HepG2 (cell line): ENCODE results near the gene AP1M1. TPM values are rescaled to one million over a fixed set of nuclear protein-coding genes. Genes with fewer than 3 reads are reported as not detected.

Experiments used
- ARID4A ChIP-seq: sonication (generic); formaldehyde crosslinking; IDR thresholded peaks from 2 replicates; pipeline ENCODE4 v1.5.0; 2020; ENCODE audit warnings: mild to moderate bottlenecking, missing genetic modification reagents, borderline replicate concordance
- ATF7-NPFF ChIP-seq: sonication (generic); formaldehyde crosslinking; IDR thresholded peaks from 2 replicates; pipeline ENCODE4 v1.8.1; 2023; ENCODE audit warnings: mild to moderate bottlenecking, low read depth, missing genetic modification reagents, moderate library complexity
- CCAR2 ChIP-seq: fragments of 200-400 bp; formaldehyde crosslinking; optimal IDR thresholded peaks from 2 replicates; pipeline ENCODE3; 2018; ENCODE audit warnings: low read depth, mild to moderate bottlenecking, low read length, moderate library complexity
- ELF1 ChIP-seq: sonication (generic); formaldehyde crosslinking; IDR thresholded peaks from 2 replicates; pipeline ENCODE4 v1.4.0; 2020; ENCODE audit warnings: missing genetic modification reagents
- GATAD2A ChIP-seq: IDR thresholded peaks from 2 replicates; pipeline ENCODE4 v1.6.1; 2016
- HDAC1 ChIP-seq: sonication (generic); formaldehyde crosslinking; IDR thresholded peaks from 2 replicates; pipeline ENCODE4 v1.5.1; 2020; ENCODE audit warnings: mild to moderate bottlenecking, missing genetic modification reagents
- HIC2 ChIP-seq: sonication (generic); formaldehyde crosslinking; IDR thresholded peaks from 2 replicates; pipeline ENCODE4 v1.9.0; 2022; ENCODE audit warnings: low read depth, missing genetic modification reagents
- HNRNPL ChIP-seq: fragments of 200-400 bp; formaldehyde crosslinking; IDR thresholded peaks from 2 replicates; pipeline ENCODE4 v1.6.1; 2017; ENCODE audit warnings: mild to moderate bottlenecking, low read depth, low read length
- MXD4 ChIP-seq: IDR thresholded peaks from 2 replicates; pipeline ENCODE4 v1.6.1; 2016; ENCODE audit warnings: mild to moderate bottlenecking, missing biosample characterization, missing genetic modification reagents
- PAX8 ChIP-seq: sonication (generic); formaldehyde crosslinking; IDR thresholded peaks from 2 replicates; pipeline ENCODE4 v1.8.0; 2022; ENCODE audit warnings: mild to moderate bottlenecking, missing genetic modification reagents, borderline replicate concordance
- SKI ChIP-seq: fragments of 450-650 bp; IDR thresholded peaks from one replicate; pipeline ENCODE4 v1.6.1; 2018; ENCODE audit warnings: mild to moderate bottlenecking; ENCODE audit not compliant: partially characterized antibody
- SMAD3 ChIP-seq: sonication (generic); formaldehyde crosslinking; IDR thresholded peaks from 2 replicates; pipeline ENCODE4 v1.4.0; 2020; ENCODE audit warnings: missing genetic modification reagents
- SMARCE1 ChIP-seq: fragments of 450-650 bp; IDR thresholded peaks from 2 replicates; pipeline ENCODE4 v1.6.1; 2017; ENCODE audit warnings: borderline replicate concordance
- SMC3 ChIP-seq: IDR thresholded peaks from 2 replicates; pipeline ENCODE4 v1.6.1; 2011; ENCODE audit warnings: low read length, improper control_type of control experiment
- TP53 ChIP-seq: sonication (generic); formaldehyde crosslinking; conservative IDR thresholded peaks from 2 replicates; pipeline ENCODE4 v1.4.0; 2020; ENCODE audit warnings: missing genetic modification reagents
- ZBTB21 ChIP-seq: sonication (generic); formaldehyde crosslinking; IDR thresholded peaks from 2 replicates; pipeline ENCODE4 v1.4.0; 2020; ENCODE audit warnings: missing genetic modification reagents
- ZBTB26 ChIP-seq: IDR thresholded peaks from 2 replicates; pipeline ENCODE4 v1.6.1; 2016; ENCODE audit warnings: missing compliant biosample characterization, missing genetic modification reagents, borderline replicate concordance
- ZBTB3 ChIP-seq: sonication (generic); formaldehyde crosslinking; IDR thresholded peaks from 2 replicates; pipeline ENCODE4 v1.4.0; 2020; ENCODE audit warnings: low read depth, mild to moderate bottlenecking, moderate library complexity, missing genetic modification reagents, borderline replicate concordance
- ZFY ChIP-seq: sonication (generic); formaldehyde crosslinking; IDR thresholded peaks from 2 replicates; pipeline ENCODE4 v1.4.0; 2020; ENCODE audit warnings: missing genetic modification reagents
- ZKSCAN8 ChIP-seq: IDR thresholded peaks from 2 replicates; pipeline ENCODE4 v1.6.1; 2016; ENCODE audit warnings: borderline replicate concordance, missing genetic modification reagents, missing compliant biosample characterization
- ZNF460 ChIP-seq: sonication (generic); formaldehyde crosslinking; IDR thresholded peaks from 2 replicates; pipeline ENCODE4 v1.5.1; 2020; ENCODE audit warnings: missing genetic modification reagents, mild to moderate bottlenecking, borderline replicate concordance
- ZNF510 ChIP-seq: sonication (generic); formaldehyde crosslinking; IDR thresholded peaks from 2 replicates; pipeline ENCODE4 v1.4.0; 2020; ENCODE audit warnings: low read depth, mild to moderate bottlenecking, missing genetic modification reagents
- polyA plus RNA-seq, 8 experiments: library from polyadenylated mRNA; depleted of rRNA in 3 of 8; stranded (reverse) in 7 of 8; unstranded in 1 of 8; fragments of >200 nt; fragmentation: Illumina TruSeq in 4 of 8; extraction: Trizol in 4 of 8; gene quantifications; 2 replicates each; pipeline versions ENCODE4 v1.2.1 to v1.2.3, GENCODE V29; 2011 to 2016; ENCODE audit warnings: low read depth in 4 of 8, missing spikeins in 1 of 8, mixed read lengths in 1 of 8; ENCODE audit not compliant: insufficient read depth in 1 of 8
- total RNA-seq, 5 experiments: library from RNA; depleted of rRNA; stranded (reverse); fragments of >200 nt; fragmentation: Illumina TruSeq; extraction: Trizol; gene quantifications; 2 replicates each; pipeline ENCODE4 v1.2.3, GENCODE V29; 2016; ENCODE audit warnings: low read depth in 1 of 5

Gene AP1M1
- total and polyA plus RNA-seq, 2 of the 13 experiments (the other 11 are each of a cell fraction or from before 2014, with no cell fraction given), result 34.4 to 46.1 TPM

DNA sequence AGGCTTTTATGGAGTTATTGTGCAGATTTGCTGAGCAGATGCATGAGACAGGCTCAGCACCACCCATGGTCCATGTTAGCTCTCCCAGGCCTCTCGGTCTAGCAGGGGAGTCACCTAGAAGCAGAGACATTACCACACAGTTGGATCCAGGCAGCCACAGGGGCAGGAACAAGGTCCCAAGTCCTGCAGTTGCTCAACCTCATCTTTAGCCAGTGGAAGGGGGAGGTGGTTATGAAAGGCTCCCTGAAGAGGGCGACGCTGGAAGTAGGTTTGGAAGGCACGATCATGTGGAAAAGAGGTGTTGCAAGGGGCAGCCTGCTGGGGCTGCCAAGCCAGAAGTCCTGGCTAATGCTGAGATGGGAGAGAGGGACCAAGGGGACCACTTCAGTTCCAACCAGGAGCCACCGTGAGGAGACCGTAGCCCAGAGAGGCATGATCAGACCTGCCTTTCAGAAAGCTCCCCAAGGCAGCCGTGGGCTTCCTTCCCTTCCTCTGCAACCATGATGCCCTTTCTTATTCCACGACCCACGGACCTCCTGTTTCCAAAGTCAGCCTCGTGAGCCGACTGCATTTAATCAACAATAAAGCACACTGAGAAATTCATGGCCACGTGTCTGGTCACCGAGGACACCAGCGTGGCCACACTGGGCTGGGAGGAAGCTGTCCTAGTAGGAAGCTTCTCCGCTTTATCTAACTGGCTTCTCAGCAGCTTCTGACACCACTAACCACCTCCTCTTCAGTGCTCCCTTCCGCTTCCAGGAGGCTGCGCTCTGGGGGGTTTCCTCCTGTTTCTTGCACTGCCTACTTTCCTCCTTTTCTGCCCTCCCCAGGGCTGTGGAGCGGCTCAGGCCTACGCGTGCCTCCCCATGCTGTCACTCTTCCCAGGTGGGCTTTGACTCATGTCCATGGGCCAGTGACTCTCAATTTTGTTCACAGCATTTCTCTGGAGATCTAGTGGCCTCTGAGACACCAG is 2.6 kb downstream of the AP1M1 start (continued):
- TF ChIP-seq HIC2 (CRISPR knock-in tag) (no peak; the same call in 1 of the 2 replicates), ZNF460 (CRISPR knock-in tag) (no peak), SMARCE1 (no peak), ELF1 (CRISPR knock-in tag) (peak; percentile 42; the same call in 1 of the 2 replicates), ZBTB21 (no peak), ATF7-NPFF (CRISPR knock-in tag) (peak; percentile 57; the same call in 1 of the 2 replicates), GATAD2A (CRISPR knock-in tag) (peak; percentile 94), ZKSCAN8 (CRISPR knock-in tag) (0 out of 2 replicates have a peak, but pooled peaks have one; percentile 30), ARID4A (CRISPR knock-in tag) (peak; percentile 84; the same call in 1 of the 2 replicates), TP53 (CRISPR knock-in tag) (no peak), ZFY (CRISPR knock-in tag) (peak; percentile 54; the same call in 1 of the 2 replicates), PAX8 (CRISPR knock-in tag) (no peak), CCAR2 (peak; percentile 33), SMC3 (peak; percentile 54), ZBTB26 (peak; percentile 19; the same call in 1 of the 2 replicates), SMAD3 (CRISPR knock-in tag) (0 out of 2 replicates have a peak, but pooled peaks have one; percentile 64), HNRNPL (no peak), MXD4 (CRISPR knock-in tag) (peak; percentile 42; the same call in 1 of the 2 replicates), ZBTB3 (CRISPR knock-in tag) (no peak), ZNF510 (CRISPR knock-in tag) (0 out of 2 replicates have a peak, but pooled peaks have one; percentile 51), HDAC1 (CRISPR knock-in tag) (peak; percentile 72; the same call in 1 of the 2 replicates), SKI (peak; percentile 83)
